ENCODE measurements around the gene CHCHD6.

DNA sequence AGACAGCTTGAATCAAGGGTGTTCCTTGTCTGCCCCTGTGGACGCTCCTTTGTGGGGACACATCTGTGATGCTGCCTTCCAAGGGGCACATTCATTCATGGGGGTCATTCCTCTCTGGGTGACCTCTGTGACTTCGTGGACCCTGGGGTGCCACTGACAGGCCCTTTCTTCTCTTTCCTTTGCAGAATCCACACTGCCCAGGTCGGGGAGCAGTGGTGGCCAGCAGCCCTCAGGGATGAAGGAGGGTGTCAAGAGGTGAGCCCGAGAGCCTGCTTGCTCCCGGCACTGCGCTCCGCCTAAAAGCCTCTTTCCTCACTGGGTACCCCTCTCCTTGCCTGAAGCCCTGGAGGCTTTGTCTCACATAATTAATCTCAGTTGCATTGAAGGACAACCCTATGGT lies 26.3 kb downstream of the CHCHD6 start:
- TF ChIP-seq POLR2A (IDR thresholded peaks at IDR 0.05; ENCODE audit: low read depth, low read length), result no peak
- no peak for TF ChIP-seq POLR2AphosphoS5 (IDR thresholded peaks at IDR 0.05; ENCODE audit: low read depth, low read length)
- TF ChIP-seq TAF1 (IDR thresholded peaks at IDR 0.05; ENCODE audit: borderline replicate concordance, low read depth, low read length), result no peak

All from GM12892 (cell line).